Measurements from ENCODE around the gene ZNF148.

DNA sequence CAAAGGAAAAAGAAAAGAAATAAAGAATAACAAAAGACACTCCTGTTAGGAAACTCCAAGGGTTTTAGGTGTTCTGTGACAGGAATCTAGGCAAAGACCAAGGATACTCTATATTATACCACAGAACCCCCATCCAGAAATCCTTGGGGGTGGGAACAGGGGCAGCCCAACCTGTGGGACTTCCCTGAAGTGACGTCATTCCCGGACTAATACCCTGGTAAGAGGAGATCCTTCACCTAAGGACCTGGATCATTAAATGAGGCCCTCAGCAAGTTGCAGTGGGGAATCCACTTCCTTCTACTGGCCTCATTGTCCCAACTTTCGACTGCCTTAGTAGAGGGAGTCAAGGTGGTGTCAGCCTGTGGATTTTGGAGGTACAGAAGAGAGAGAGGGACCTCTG lies 41.1 kb upstream of the ZNF148 start:
- no peak for TF ChIP-seq POLR2A (IDR thresholded peaks at IDR 0.05)
- TF ChIP-seq, protein P1, sequence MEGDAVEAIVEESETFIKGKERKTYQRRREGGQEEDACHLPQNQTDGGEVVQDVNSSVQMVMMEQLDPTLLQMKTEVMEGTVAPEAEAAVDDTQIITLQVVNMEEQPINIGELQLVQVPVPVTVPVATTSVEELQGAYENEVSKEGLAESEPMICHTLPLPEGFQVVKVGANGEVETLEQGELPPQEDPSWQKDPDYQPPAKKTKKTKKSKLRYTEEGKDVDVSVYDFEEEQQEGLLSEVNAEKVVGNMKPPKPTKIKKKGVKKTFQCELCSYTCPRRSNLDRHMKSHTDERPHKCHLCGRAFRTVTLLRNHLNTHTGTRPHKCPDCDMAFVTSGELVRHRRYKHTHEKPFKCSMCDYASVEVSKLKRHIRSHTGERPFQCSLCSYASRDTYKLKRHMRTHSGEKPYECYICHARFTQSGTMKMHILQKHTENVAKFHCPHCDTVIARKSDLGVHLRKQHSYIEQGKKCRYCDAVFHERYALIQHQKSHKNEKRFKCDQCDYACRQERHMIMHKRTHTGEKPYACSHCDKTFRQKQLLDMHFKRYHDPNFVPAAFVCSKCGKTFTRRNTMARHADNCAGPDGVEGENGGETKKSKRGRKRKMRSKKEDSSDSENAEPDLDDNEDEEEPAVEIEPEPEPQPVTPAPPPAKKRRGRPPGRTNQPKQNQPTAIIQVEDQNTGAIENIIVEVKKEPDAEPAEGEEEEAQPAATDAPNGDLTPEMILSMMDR (IDR thresholded peaks at IDR 0.05): no peak
